ENCODE measurements around the gene STAC. TPM values are rescaled to one million over a fixed set of nuclear protein-coding genes. Genes with fewer than 3 reads are reported as not detected.

Gene STAC
- total and polyA plus RNA-seq, 4 donors: 4.5 to 27.9 (median 7.3) TPM

DNA sequence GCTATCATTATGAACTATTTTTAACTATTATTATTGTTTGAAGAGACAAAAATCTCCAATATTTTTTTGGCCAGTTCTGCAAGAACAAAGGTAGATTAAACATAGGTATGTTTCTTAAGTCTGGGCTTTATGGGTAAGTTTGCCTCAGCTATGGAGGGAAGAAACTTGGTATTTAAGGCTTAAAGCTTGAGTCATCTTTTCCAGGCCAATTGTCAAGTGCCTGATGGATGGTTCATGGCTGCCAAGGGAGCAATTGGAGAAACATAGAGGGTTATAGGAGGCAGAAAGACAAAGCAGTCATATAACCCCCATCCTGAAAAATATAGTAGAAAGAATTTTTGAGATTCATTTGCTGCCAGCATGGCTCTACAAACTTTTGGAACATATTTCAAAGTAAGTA, 7.2 kb upstream of the STAC start:
- no peak overlapping the region for H3K4me3 ChIP-seq (ENCODE audit: low read depth, low read length)
- DNase-seq (ENCODE audit: low read depth in 4 of 6, low spot score in 6 of 6): peak in 2 of 6 donors; percentile 8 to 45
- H3K27ac ChIP-seq (ENCODE audit: low read depth, low read length): no peak overlapping the region
- H3K27me3 ChIP-seq (ENCODE audit: control insufficient read depth, insufficient read depth, low read length): no peaks in the 10 kb centered on the region
- H3K4me1 ChIP-seq (ENCODE audit: control insufficient read depth, insufficient read depth, low read length): no peaks in the 10 kb centered on the region
- H3K9me3 ChIP-seq (ENCODE audit: control insufficient read depth, insufficient read depth, low read length): no peaks in the 10 kb centered on the region
- no peaks in the 10 kb centered on the region for H3K36me3 ChIP-seq (ENCODE audit: control insufficient read depth, insufficient read depth, low read length)

DNA sequence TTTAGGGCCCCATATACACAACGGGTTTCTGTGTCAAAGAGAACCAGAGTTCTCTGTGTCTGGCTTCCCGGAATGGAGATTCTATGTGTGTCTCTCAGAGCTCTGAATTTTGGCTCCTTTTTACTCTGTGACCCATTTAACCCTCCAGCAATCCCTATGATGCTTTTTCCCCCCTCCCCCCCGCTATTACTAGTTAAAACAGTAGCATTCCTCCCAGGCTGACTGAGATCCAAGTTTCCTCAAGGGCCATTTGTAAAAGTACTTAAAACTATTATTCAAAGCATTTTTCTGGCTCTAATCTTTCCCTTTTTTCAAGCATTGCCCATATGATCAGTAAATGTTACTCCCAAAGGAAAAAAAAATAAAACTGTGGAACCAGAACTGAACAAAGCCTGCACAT, 6.6 kb upstream of the STAC start:
- H3K4me1 ChIP-seq (ENCODE audit: control insufficient read depth, insufficient read depth, low read length): no peaks in the 10 kb centered on the region
- H3K27ac ChIP-seq (ENCODE audit: low read depth, low read length): no peak overlapping the region
- no peak overlapping the region for H3K4me3 ChIP-seq (ENCODE audit: low read depth, low read length)
- H3K27me3 ChIP-seq (ENCODE audit: control insufficient read depth, insufficient read depth, low read length): no peaks in the 10 kb centered on the region
- no peak for DNase-seq (ENCODE audit: low read depth in 4 of 6, low spot score in 6 of 6)
- no peaks in the 10 kb centered on the region for H3K9me3 ChIP-seq (ENCODE audit: control insufficient read depth, insufficient read depth, low read length)
- WGBS (ENCODE audit: insufficient coverage): 86% methylated on average over 2 of the region's 3 CpGs
- H3K36me3 ChIP-seq (ENCODE audit: control insufficient read depth, insufficient read depth, low read length): no peaks in the 10 kb centered on the region

DNA sequence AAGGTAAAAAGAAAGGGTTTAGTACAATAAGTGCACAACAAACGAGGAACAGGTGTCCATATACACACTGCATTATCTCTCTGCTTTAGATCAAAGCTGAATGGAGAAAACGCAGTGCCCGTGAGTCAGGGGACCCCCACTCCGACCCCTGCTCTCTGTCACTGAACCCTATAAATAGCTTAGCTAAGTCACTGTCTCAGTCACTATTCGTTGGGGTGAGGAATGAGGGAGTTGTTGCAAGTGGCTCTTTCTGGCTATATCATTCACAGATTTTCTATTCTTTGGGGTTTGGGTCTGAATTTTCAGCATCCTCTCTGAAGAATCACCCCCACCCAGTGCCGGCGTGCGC, 458 bp upstream of the STAC start:
- WGBS (ENCODE audit: insufficient coverage): 15% methylated on average over 4 of the region's 8 CpGs
- H3K4me3 ChIP-seq (ENCODE audit: low read depth, low read length): peak overlapping the region; percentile 4
- no peak overlapping the region for H3K27ac ChIP-seq (ENCODE audit: low read depth, low read length)
- H3K27me3 ChIP-seq (ENCODE audit: control insufficient read depth, insufficient read depth, low read length): peaks cover 5% of the 10 kb centered on the region
- H3K4me1 ChIP-seq (ENCODE audit: control insufficient read depth, insufficient read depth, low read length): peaks cover 6% of the 10 kb centered on the region
- DNase-seq (ENCODE audit: low read depth in 4 of 6, low spot score in 6 of 6): no peak
- H3K9me3 ChIP-seq (ENCODE audit: control insufficient read depth, insufficient read depth, low read length): no peaks in the 10 kb centered on the region
- H3K36me3 ChIP-seq (ENCODE audit: control insufficient read depth, insufficient read depth, low read length): no peaks in the 10 kb centered on the region

- WGBS (ENCODE audit: insufficient coverage): no CpG with 5 or more reads among the region's 8 CpGs
- Histone ChIP-seq H3K9me3 (ENCODE audit: control insufficient read depth, insufficient read depth, low read length) (no peaks in the 10 kb centered on the region), H3K4me3 (ENCODE audit: low read depth, low read length) (peak overlapping the region; percentile 45), H3K27ac (ENCODE audit: low read depth, low read length) (no peak overlapping the region), H3K27me3 (ENCODE audit: control insufficient read depth, insufficient read depth, low read length) (peaks cover 5% of the 10 kb centered on the region), H3K36me3 (ENCODE audit: control insufficient read depth, insufficient read depth, low read length) (no peaks in the 10 kb centered on the region), H3K4me1 (ENCODE audit: control insufficient read depth, insufficient read depth, low read length) (peaks cover 6% of the 10 kb centered on the region)
- peak in 2 of 6 donors; percentile 50 to 70 for DNase-seq (ENCODE audit: low read depth in 4 of 6, low spot score in 6 of 6)
These were observed 1.1 kb downstream of the STAC start for GRCh38 chr3:36381311-36381956.

DNA sequence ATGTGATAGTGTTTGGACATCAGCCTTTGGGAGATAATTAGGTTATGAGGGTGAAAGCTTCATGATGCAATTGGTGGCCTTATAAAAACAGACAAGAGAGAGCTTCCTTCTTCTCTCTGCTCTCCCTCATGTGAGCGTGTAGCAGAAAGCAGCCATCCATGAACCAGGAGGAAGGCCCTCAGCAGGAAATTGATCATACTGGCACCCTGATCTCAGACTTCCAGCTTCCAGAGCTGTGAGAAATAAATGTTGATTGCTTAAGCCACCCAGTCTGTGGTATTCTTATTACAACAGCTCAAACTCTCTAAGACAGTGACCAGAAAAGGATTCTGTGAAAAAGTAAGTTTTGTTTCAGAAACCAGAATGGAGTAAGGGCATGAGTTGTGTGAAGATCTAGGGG, 13.3 kb downstream of the STAC start:
- no peaks in the 10 kb centered on the region for H3K27me3 ChIP-seq (ENCODE audit: control insufficient read depth, insufficient read depth, low read length)
- 100% methylated on average over 1 of the region's 1 CpG for WGBS (ENCODE audit: insufficient coverage)
- H3K4me1 ChIP-seq (ENCODE audit: control insufficient read depth, insufficient read depth, low read length): no peaks in the 10 kb centered on the region
- H3K36me3 ChIP-seq (ENCODE audit: control insufficient read depth, insufficient read depth, low read length): no peaks in the 10 kb centered on the region
- no peak for DNase-seq (ENCODE audit: low read depth in 4 of 6, low spot score in 6 of 6)
- H3K9me3 ChIP-seq (ENCODE audit: control insufficient read depth, insufficient read depth, low read length): no peaks in the 10 kb centered on the region
- no peak overlapping the region for H3K27ac ChIP-seq (ENCODE audit: low read depth, low read length)
- no peak overlapping the region for H3K4me3 ChIP-seq (ENCODE audit: low read depth, low read length)

DNA sequence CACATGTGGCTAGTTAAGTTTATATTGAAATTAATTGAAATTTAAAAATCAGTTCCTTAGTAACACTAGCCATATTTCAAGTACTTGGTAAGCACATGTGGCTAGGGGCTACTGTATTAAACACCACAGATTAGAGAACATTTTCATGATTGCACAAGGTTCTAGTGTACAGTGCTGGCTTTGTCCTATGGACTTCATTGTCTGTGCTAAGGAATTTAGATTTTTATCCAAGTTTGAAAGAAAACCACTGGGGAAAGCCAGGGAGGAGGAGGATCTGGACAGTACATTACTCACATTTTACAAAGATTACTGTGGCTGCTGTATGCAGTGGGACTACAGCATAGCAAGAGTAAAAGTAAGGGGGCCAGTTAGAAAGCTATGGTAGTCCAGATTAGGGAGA, 13.9 kb downstream of the STAC start:
- H3K36me3 ChIP-seq (ENCODE audit: control insufficient read depth, insufficient read depth, low read length): no peaks in the 10 kb centered on the region
- no peaks in the 10 kb centered on the region for H3K27me3 ChIP-seq (ENCODE audit: control insufficient read depth, insufficient read depth, low read length)
- H3K4me3 ChIP-seq (ENCODE audit: low read depth, low read length): no peak overlapping the region
- no peaks in the 10 kb centered on the region for H3K4me1 ChIP-seq (ENCODE audit: control insufficient read depth, insufficient read depth, low read length)
- H3K27ac ChIP-seq (ENCODE audit: low read depth, low read length): no peak overlapping the region
- DNase-seq (ENCODE audit: low read depth in 4 of 6, low spot score in 6 of 6): no peak
- no peaks in the 10 kb centered on the region for H3K9me3 ChIP-seq (ENCODE audit: control insufficient read depth, insufficient read depth, low read length)

GRCh38 chr3:36397841-36398240, 17.5 kb downstream of the STAC start:
- Histone ChIP-seq H3K36me3 (ENCODE audit: control insufficient read depth, insufficient read depth, low read length) (no peaks in the 10 kb centered on the region), H3K27me3 (ENCODE audit: control insufficient read depth, insufficient read depth, low read length) (no peaks in the 10 kb centered on the region), H3K4me1 (ENCODE audit: control insufficient read depth, insufficient read depth, low read length) (no peaks in the 10 kb centered on the region), H3K27ac (ENCODE audit: low read depth, low read length) (no peak overlapping the region), H3K4me3 (ENCODE audit: low read depth, low read length) (no peak overlapping the region), H3K9me3 (ENCODE audit: control insufficient read depth, insufficient read depth, low read length) (no peaks in the 10 kb centered on the region)
- no peak for DNase-seq (ENCODE audit: low read depth in 4 of 6, low spot score in 6 of 6)
- WGBS (ENCODE audit: insufficient coverage): 100% methylated on average over 1 of the region's 2 CpGs

GRCh38 chr3:36399933-36400332, 19.6 kb downstream of the STAC start:
- no peak for DNase-seq (ENCODE audit: low read depth in 4 of 6, low spot score in 6 of 6)
- no peaks in the 10 kb centered on the region for H3K9me3 ChIP-seq (ENCODE audit: control insufficient read depth, insufficient read depth, low read length)
- H3K4me3 ChIP-seq (ENCODE audit: low read depth, low read length): no peak overlapping the region
- no peak overlapping the region for H3K27ac ChIP-seq (ENCODE audit: low read depth, low read length)
- no peaks in the 10 kb centered on the region for H3K27me3 ChIP-seq (ENCODE audit: control insufficient read depth, insufficient read depth, low read length)
- H3K36me3 ChIP-seq (ENCODE audit: control insufficient read depth, insufficient read depth, low read length): no peaks in the 10 kb centered on the region
- no CpG with 5 or more reads among the region's 5 CpGs for WGBS (ENCODE audit: insufficient coverage)
- no peaks in the 10 kb centered on the region for H3K4me1 ChIP-seq (ENCODE audit: control insufficient read depth, insufficient read depth, low read length)

DNA sequence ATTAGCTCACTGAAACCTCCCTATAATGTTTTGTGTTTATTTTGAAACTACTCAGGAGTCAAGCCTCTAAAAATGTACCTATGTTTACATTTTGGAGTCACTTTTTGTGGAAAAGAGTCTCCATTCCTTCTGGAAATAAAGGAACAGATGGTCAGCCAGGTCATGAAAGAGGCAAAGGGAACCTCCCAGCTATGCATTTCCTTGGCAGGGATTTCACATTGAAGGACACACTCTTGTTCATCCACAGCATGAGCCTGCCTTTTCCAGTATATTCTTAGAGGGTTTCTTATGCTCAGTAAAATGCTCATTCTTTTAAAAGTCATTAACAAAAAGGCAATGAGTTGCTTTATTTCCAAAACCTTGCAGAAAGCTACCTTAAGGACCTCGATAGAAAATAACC, 20.8 kb downstream of the STAC start:
- Histone ChIP-seq H3K27ac (ENCODE audit: low read depth, low read length) (no peak overlapping the region), H3K9me3 (ENCODE audit: control insufficient read depth, insufficient read depth, low read length) (no peaks in the 10 kb centered on the region), H3K27me3 (ENCODE audit: control insufficient read depth, insufficient read depth, low read length) (no peaks in the 10 kb centered on the region), H3K4me3 (ENCODE audit: low read depth, low read length) (no peak overlapping the region), H3K4me1 (ENCODE audit: control insufficient read depth, insufficient read depth, low read length) (no peaks in the 10 kb centered on the region), H3K36me3 (ENCODE audit: control insufficient read depth, insufficient read depth, low read length) (no peaks in the 10 kb centered on the region)
- WGBS (ENCODE audit: insufficient coverage): no CpG with 5 or more reads among the region's 1 CpG
- DNase-seq (ENCODE audit: low read depth in 4 of 6, low spot score in 6 of 6): no peak

- H3K9me3 ChIP-seq (ENCODE audit: control insufficient read depth, insufficient read depth, low read length): no peaks in the 10 kb centered on the region
- H3K27me3 ChIP-seq (ENCODE audit: control insufficient read depth, insufficient read depth, low read length): no peaks in the 10 kb centered on the region
- DNase-seq (ENCODE audit: low read depth in 4 of 6, low spot score in 6 of 6): no peak
- H3K27ac ChIP-seq (ENCODE audit: low read depth, low read length): no peak overlapping the region
- H3K4me3 ChIP-seq (ENCODE audit: low read depth, low read length): no peak overlapping the region
- no peaks in the 10 kb centered on the region for H3K4me1 ChIP-seq (ENCODE audit: control insufficient read depth, insufficient read depth, low read length)
- H3K36me3 ChIP-seq (ENCODE audit: control insufficient read depth, insufficient read depth, low read length): no peaks in the 10 kb centered on the region
These were observed 23.4 kb downstream of the STAC start for GRCh38 chr3:36403661-36404060.

All from spinal cord (tissue), 10 donors.